Left lung (tissue), 14 donors: Measurements from ENCODE around the gene DDI2. TPM values are rescaled to one million over a fixed set of nuclear protein-coding genes. Genes with fewer than 3 reads are reported as not detected.

Source experiments
- ATAC-seq: fragments of 200-7000 bp; cut with Tn5 transposase; one replicate; pipeline ENCODE4 v1.9.1; 2020; ENCODE audit warnings: moderate library complexity
- DNase-seq, 4 donors: peaks; one replicate each; pipeline ENCODE4 v3.0.0-alpha.2; 2013 to 2020
- H3K27ac ChIP-seq, 2 donors: fragments of 200-600 bp; sonication (generic) in 1 of 2; one replicate each; pipeline versions ENCODE4 v1.5.0 to v1.8.0; 2020 to 2021
- H3K27me3 ChIP-seq, 2 donors: fragments of 200-600 bp; sonication (generic) in 1 of 2; one replicate each; pipeline versions ENCODE4 v1.5.0 to v1.8.0; 2020 to 2021
- H3K36me3 ChIP-seq, 2 donors: fragments of 200-600 bp; sonication (generic) in 1 of 2; one replicate each; pipeline versions ENCODE4 v1.5.0 to v1.8.0; 2020 to 2021
- H3K4me1 ChIP-seq, 2 donors: fragments of 200-600 bp; one replicate each; pipeline ENCODE4 v1.8.0; 2021
- H3K4me3 ChIP-seq, 2 donors: fragments of 200-600 bp; sonication (generic) in 1 of 2; one replicate each; pipeline versions ENCODE4 v1.5.0 to v1.8.0; 2020 to 2021; ENCODE audit warnings: mild to moderate bottlenecking in 1 of 2
- H3K9me3 ChIP-seq, 2 donors: fragments of 200-600 bp; sonication (generic) in 1 of 2; one replicate each; pipeline versions ENCODE4 v1.5.0 to v1.8.0; 2020 to 2021
- intact Hi-C, 2 donors: fragments of 100-400 bp; cut with DNase I; formaldehyde crosslinking; loops; one replicate each; pipeline versions ENCODE4 v1.11.2 to v1.14.2; 2022
- long read RNA-seq, 12 donors: library from polyadenylated mRNA in 2 of 12; unstranded in 2 of 12; transcript quantifications; one replicate each; pipeline ENCODE4 v2.0.0 and lab custom pipeline, GENCODE V29; 2019 to 2026
- polyA plus RNA-seq, 6 donors: library from polyadenylated mRNA; unstranded; fragments of 120-200 nt; gene quantifications; one replicate each; pipeline ENCODE4 v1.2.1, GENCODE V29; 2013; ENCODE audit not compliant: insufficient read length in 6 of 6
- total RNA-seq, 2 donors: library from RNA; stranded (reverse); fragmentation: NEBNext Ultra II Directional; extraction: Animal tissue kit (Norgen Biotek cat#: 25700); gene quantifications; one replicate each; pipeline ENCODE4 v1.2.1, GENCODE V29; 2021
- TF ChIP-seq, protein P1 (sequence below), 2 donors: fragments of 200-600 bp; sonication (generic) in 1 of 2; IDR thresholded peaks; one replicate each; pipeline versions ENCODE4 v1.5.0 to v1.8.0; 2021; ENCODE audit warnings: antibody characterized with exemption in 2 of 2
- donor health status: DM: no; HTN: yes; CAD: no.
- donor health status: DM: no; HTN: no; CAD: no.

DDI2 gene
- 10 to 100 TPM; 24.3 to 37.7 TPM for total RNA-seq
- polyA plus RNA-seq = 10 to 100 TPM; 20.4 to 26.1 (median 22.4) TPM
- long read RNA-seq, donor 1, full-length matches to known transcripts = 4 of 4 reads
- long read RNA-seq, donor 1, partial matches to known transcripts = 0 of 4 reads
- long read RNA-seq, donor 1, other reads (novel, unspliced or antisense) = 0 of 4 reads
- long read RNA-seq, donor 2, partial matches to known transcripts = 0 of 3 reads
- long read RNA-seq, donor 2, other reads (novel, unspliced or antisense) = 0 of 3 reads
- long read RNA-seq, donor 3, full-length matches to known transcripts = 2 of 2 reads
- long read RNA-seq, donor 3, partial matches to known transcripts = 0 of 2 reads
- long read RNA-seq, donor 3, other reads (novel, unspliced or antisense) = 0 of 2 reads
- long read RNA-seq, donor 4, partial matches to known transcripts = 0 of 1 reads
- long read RNA-seq, donor 4, other reads (novel, unspliced or antisense) = 0 of 1 reads
- long read RNA-seq, donor 5, partial matches to known transcripts = 9 of 12 reads
- long read RNA-seq, donor 5, other reads (novel, unspliced or antisense) = 0 of 12 reads
- long read RNA-seq, donor 6, full-length matches to known transcripts = 2 of 2 reads
- long read RNA-seq, donor 6, partial matches to known transcripts = 0 of 2 reads
- long read RNA-seq, donor 6, other reads (novel, unspliced or antisense) = 0 of 2 reads
- long read RNA-seq, donor 7, full-length matches to known transcripts = 1 of 1 reads
- long read RNA-seq, donor 7, partial matches to known transcripts = 0 of 1 reads
- long read RNA-seq, donor 7, other reads (novel, unspliced or antisense) = 0 of 1 reads
- long read RNA-seq, donor 8, full-length matches to known transcripts = 3 of 3 reads
- long read RNA-seq, donor 8, partial matches to known transcripts = 0 of 3 reads
- long read RNA-seq, donor 8, other reads (novel, unspliced or antisense) = 0 of 3 reads
- long read RNA-seq, donor 9 = 0 reads
- long read RNA-seq, donor 10, partial matches to known transcripts = 0 of 1 reads
- long read RNA-seq, donor 10, other reads (novel, unspliced or antisense) = 1 of 1 reads
- long read RNA-seq, donor 11, full-length matches to known transcripts = 1 of 1 reads
- long read RNA-seq, donor 11, partial matches to known transcripts = 0 of 1 reads
- long read RNA-seq, donor 11, other reads (novel, unspliced or antisense) = 0 of 1 reads
- long read RNA-seq, donor 12, full-length matches to known transcripts = 2 of 2 reads
- long read RNA-seq, donor 12, partial matches to known transcripts = 0 of 2 reads
- long read RNA-seq, donor 12, other reads (novel, unspliced or antisense) = 0 of 2 reads

DNA sequence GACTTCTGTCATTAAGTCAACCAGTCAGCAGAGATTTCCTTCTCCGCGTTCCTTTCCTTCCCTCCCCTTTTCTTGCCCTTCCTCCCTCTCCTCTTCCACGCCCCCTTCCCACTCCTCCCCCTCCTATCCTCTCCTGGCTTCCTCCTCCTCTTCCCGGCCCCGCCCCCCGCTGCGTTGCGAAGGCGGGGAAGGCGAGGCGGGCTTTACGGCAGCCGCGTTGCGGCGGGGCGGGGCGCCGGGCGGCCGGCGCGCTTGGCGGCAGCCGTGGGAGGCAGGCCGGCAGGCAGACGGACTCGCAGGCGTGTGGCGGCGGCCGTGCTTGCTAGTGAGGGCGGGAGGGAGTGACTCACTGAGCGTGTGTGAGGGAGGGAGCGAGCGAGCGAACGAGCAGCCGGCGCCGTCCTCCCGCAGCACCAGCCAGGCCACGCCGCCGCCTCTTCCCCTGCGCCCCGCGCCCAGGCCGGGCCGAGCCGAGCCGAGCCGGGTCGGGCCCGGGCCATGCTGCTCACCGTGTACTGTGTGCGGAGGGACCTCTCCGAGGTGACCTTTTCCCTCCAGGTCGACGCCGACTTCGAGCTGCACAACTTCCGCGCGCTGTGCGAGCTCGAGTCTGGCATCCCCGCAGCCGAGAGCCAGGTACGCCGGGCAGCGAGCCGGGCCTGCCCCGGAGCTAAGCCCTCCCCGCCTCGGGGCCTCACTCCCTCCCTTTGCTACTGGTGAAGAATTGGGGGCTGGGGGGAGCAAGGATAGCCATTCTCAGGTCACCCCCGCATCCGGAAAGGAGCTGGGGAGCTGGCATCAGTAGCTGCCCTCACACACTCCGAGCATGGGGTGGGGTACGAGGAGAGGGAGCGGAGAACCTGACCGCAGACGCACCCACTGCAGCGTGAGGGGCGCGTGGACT lies at the start of gene DDI2:
DDI2 (plus strand) TSS at position 286 of the 904 bp plus-strand sequence; CDS start at position 499, 213 bp downstream.
- no peaks in the 10 kb centered on the region for H3K36me3 ChIP-seq
- peak within 1 kb of the TSS; percentile 88 to 92 for H3K4me3 ChIP-seq
- no peaks in the 10 kb centered on the region for H3K9me3 ChIP-seq
- peak within 1 kb of the TSS; percentile 96 to 98 for H3K27ac ChIP-seq
- intact Hi-C loops = no loop called here
- peaks cover 19 to 52% of the 10 kb centered on the region in 2 donors for H3K4me1 ChIP-seq
- no peaks in the 10 kb centered on the region for H3K27me3 ChIP-seq
- ATAC-seq (peak; percentile 95), DNase-seq (peak; percentile 97 to 99 (median 98))
- TF ChIP-seq, protein P1, sequence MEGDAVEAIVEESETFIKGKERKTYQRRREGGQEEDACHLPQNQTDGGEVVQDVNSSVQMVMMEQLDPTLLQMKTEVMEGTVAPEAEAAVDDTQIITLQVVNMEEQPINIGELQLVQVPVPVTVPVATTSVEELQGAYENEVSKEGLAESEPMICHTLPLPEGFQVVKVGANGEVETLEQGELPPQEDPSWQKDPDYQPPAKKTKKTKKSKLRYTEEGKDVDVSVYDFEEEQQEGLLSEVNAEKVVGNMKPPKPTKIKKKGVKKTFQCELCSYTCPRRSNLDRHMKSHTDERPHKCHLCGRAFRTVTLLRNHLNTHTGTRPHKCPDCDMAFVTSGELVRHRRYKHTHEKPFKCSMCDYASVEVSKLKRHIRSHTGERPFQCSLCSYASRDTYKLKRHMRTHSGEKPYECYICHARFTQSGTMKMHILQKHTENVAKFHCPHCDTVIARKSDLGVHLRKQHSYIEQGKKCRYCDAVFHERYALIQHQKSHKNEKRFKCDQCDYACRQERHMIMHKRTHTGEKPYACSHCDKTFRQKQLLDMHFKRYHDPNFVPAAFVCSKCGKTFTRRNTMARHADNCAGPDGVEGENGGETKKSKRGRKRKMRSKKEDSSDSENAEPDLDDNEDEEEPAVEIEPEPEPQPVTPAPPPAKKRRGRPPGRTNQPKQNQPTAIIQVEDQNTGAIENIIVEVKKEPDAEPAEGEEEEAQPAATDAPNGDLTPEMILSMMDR (IDR thresholded peaks at IDR 0.05) = no peak

- Histone ChIP-seq H3K36me3 (peaks cover 0 to 76% of the 10 kb centered on the region in 2 donors), H3K4me1 (no peaks in the 10 kb centered on the region), H3K4me3 (no peak overlapping the region), H3K27ac (no peak overlapping the region), H3K9me3 (no peaks in the 10 kb centered on the region), H3K27me3 (no peaks in the 10 kb centered on the region)
- no peak for DNase-seq
- intact Hi-C loops = no loop called here
- TF ChIP-seq, protein P1 (IDR thresholded peaks at IDR 0.05) = no peak
- no peak for ATAC-seq
Measured at GRCh38 chr1:15568387-15569073, 48.7 kb upstream of the DDI2 start.

DNA sequence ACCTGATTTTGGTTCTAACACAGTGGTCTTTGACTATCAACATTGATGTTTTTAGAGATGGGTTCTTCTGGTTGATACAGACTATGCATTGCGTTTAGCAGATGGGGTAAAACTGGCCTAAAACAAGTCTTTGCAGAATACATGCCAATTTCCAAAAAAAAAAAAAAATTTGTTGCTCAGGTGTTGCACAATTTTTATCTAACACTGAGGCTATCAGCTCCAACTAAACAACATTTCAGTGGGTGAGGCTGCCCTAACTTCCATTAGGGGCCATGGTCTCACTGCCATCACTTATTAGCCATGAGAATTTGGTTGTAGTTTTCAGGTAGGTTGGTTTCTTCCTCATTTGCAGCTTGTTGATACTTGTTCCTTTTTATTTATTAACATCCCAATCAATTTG lies 46.4 kb upstream of the DDI2 start:
- Histone ChIP-seq H3K4me1 (no peaks in the 10 kb centered on the region), H3K27ac (no peak overlapping the region), H3K36me3 (peaks cover 0 to 60% of the 10 kb centered on the region in 2 donors), H3K4me3 (no peak overlapping the region), H3K27me3 (no peaks in the 10 kb centered on the region), H3K9me3 (no peaks in the 10 kb centered on the region)
- no peak for DNase-seq
- intact Hi-C loops = no loop called here
- TF ChIP-seq, protein P1 (IDR thresholded peaks at IDR 0.05) = no peak
- ATAC-seq = no peak

DNA sequence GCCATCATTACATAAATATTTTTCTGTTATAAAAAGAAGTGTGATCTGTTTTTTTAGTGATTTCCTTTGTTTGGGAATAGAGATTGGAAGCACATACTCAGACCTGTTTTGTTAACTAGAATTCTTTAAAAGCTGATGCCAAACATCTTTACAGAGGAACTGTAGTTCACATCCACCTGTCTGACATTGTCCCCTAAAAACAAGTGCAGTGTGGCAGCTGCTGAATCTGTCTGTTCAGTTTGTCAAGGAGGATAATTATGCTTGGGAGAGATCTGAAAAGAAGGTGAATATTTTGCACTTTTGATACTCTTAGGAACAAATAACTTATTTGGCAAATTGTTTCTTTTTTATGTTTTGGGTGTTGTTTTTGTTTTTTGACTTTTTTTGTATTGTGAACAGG lies 46.0 kb upstream of the DDI2 start:
- TF ChIP-seq, protein P1 (IDR thresholded peaks at IDR 0.05) = no peak

More for the DNA sequence above, 46.0 kb upstream of the DDI2 start:
- Histone ChIP-seq H3K4me1 (no peaks in the 10 kb centered on the region), H3K27ac (no peak overlapping the region), H3K9me3 (no peaks in the 10 kb centered on the region), H3K4me3 (no peak overlapping the region), H3K36me3 (peaks cover 0 to 56% of the 10 kb centered on the region in 2 donors), H3K27me3 (no peaks in the 10 kb centered on the region)
- DNase-seq (no peak), ATAC-seq (no peak)
- intact Hi-C loops = no loop called here
